ENCODE results near the gene PSMD10. TPM values are rescaled to one million over a fixed set of nuclear protein-coding genes. Genes with fewer than 3 reads are reported as not detected.

PSMD10 gene
- total RNA-seq, 2 experiments from 2014 or later = 29.8 to 43.9 TPM

DNA sequence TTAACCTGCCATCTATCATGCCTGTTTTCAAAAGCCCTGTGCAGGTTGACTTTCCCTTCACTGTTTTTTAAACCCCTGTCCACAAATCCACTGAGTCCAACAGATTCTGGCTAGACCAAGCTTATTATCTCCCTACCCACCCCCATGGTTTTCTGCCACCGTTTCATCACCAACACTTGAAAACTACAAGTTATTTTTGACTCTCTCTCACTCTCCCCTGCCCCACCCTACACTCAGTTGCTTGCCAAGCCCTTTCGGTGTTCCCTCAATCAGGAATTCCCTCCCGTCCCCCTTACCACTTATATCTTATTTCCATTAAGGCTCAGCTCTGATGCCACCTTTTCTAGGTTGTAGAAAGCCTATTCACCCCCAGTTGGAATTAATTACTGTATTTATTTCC lies 29.9 kb upstream of the PSMD10 start:
- no peak overlapping the region for H3K4me2 ChIP-seq (ENCODE audit: low read length)
- CTCF ChIA-PET (ENCODE audit: unreplicated experiment) = no interaction called here

DNA sequence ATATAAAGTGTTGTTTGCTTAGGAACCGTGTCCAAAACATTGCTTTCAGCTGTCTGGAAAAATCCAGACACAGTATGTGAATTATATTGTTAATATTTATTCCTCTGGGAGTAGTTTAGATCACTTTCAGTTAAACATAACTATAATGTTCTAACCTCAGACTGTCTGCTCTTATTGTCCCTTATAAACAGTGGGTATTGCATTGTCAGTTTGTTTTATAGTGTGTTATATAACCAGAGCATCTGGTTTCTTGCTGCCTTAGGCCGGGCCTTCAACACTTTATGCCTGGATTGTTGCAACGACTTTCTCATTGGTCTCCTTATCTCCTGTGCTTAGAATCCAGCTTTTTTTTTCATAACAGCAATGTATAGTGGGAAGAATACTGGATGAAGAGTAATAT lies 26.6 kb upstream of the PSMD10 start:
- Histone ChIP-seq H3K9me3 (ENCODE audit: low read length) (no peaks in the 10 kb centered on the region), H3K4me3 (ENCODE audit: low read depth, low read length, poor library complexity, severe bottlenecking) (no peak overlapping the region), H3K79me2 (ENCODE audit: insufficient read depth, low read depth, low read length) (no peaks in the 10 kb centered on the region), H3K36me3 (ENCODE audit: insufficient read depth, low read length) (no peaks in the 10 kb centered on the region), H3K4me2 (ENCODE audit: low read length) (no peak overlapping the region), H3K27ac (ENCODE audit: low read depth, low read length, poor library complexity, severe bottlenecking) (no peak overlapping the region), H4K20me1 (ENCODE audit: insufficient read depth, low read length) (no peaks in the 10 kb centered on the region), H2AFZ (ENCODE audit: low read length) (no peak overlapping the region), H3K4me1 (ENCODE audit: insufficient read depth, low read length, poor library complexity, severe bottlenecking) (no peaks in the 10 kb centered on the region), H3K9me2 (ENCODE audit: insufficient read depth, low read length) (no peaks in the 10 kb centered on the region)
- intact Hi-C loops (cut with micrococcal nuclease; ENCODE audit: unreplicated experiment) = no loop called here
- ChIA-PET POLR2A (no interaction called here), CTCF (ENCODE audit: unreplicated experiment) (no interaction called here)
- TF ChIP-seq, protein P1, sequence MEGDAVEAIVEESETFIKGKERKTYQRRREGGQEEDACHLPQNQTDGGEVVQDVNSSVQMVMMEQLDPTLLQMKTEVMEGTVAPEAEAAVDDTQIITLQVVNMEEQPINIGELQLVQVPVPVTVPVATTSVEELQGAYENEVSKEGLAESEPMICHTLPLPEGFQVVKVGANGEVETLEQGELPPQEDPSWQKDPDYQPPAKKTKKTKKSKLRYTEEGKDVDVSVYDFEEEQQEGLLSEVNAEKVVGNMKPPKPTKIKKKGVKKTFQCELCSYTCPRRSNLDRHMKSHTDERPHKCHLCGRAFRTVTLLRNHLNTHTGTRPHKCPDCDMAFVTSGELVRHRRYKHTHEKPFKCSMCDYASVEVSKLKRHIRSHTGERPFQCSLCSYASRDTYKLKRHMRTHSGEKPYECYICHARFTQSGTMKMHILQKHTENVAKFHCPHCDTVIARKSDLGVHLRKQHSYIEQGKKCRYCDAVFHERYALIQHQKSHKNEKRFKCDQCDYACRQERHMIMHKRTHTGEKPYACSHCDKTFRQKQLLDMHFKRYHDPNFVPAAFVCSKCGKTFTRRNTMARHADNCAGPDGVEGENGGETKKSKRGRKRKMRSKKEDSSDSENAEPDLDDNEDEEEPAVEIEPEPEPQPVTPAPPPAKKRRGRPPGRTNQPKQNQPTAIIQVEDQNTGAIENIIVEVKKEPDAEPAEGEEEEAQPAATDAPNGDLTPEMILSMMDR (conservative IDR thresholded peaks at IDR 0.05; ENCODE audit: low read length) = no peak
- TF ChIP-seq EZH2phosphoT487 (IDR thresholded peaks at IDR 0.05; ENCODE audit: borderline replicate concordance, low read depth, low read length) = no peak
- DNase-seq (ENCODE audit: low spot score) = no peak
- no TSS peak for BruUV-seq (replicated peaks)

More for the DNA sequence above, 29.9 kb upstream of the PSMD10 start:
- POLR2A ChIA-PET = interaction anchor here (1.2 kb wide), 1 partner anchor 11 kb away, joined by 3 read pairs; no protein-coding TSS in a partner anchor
- Histone ChIP-seq H3K36me3 (ENCODE audit: insufficient read depth, low read length) (no peaks in the 10 kb centered on the region), H2AFZ (ENCODE audit: low read length) (no peak overlapping the region), H3K4me1 (ENCODE audit: insufficient read depth, low read length, poor library complexity, severe bottlenecking) (no peaks in the 10 kb centered on the region), H3K9me3 (ENCODE audit: low read length) (no peaks in the 10 kb centered on the region), H4K20me1 (ENCODE audit: insufficient read depth, low read length) (no peaks in the 10 kb centered on the region), H3K79me2 (ENCODE audit: insufficient read depth, low read depth, low read length) (no peaks in the 10 kb centered on the region), H3K4me3 (ENCODE audit: low read depth, low read length, poor library complexity, severe bottlenecking) (no peak overlapping the region), H3K27ac (ENCODE audit: low read depth, low read length, poor library complexity, severe bottlenecking) (no peak overlapping the region), H3K9me2 (ENCODE audit: insufficient read depth, low read length) (no peaks in the 10 kb centered on the region)
- no TSS peak for BruUV-seq (replicated peaks)
- TF ChIP-seq, protein P1 (conservative IDR thresholded peaks at IDR 0.05; ENCODE audit: low read length) = no peak
- TF ChIP-seq EZH2phosphoT487 (IDR thresholded peaks at IDR 0.05; ENCODE audit: borderline replicate concordance, low read depth, low read length) = no peak
- DNase-seq (ENCODE audit: low spot score) = no peak
- intact Hi-C loops (cut with micrococcal nuclease; ENCODE audit: unreplicated experiment) = no loop called here

DNA sequence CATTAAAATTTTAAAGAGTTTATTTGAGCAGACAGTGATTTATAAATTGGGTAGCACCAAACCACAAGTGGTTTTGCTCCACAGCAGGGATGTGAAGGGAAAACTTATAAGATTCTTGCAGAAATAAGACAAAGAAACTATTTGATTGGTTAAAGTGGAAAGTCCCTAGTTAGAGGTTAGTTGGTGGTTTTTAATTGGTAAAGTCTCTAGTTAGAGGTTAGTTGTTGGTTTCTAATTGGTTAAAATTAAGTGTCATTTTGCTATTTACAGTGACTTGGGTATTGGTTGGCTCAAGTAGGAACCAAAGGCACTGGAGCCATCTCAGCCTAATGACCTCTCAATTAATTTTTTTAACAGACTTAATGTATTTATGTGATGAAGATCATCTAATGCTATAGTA lies 23.2 kb upstream of the PSMD10 start:
- ChIA-PET CTCF (ENCODE audit: unreplicated experiment) (no interaction called here), POLR2A (no interaction called here)
- Histone ChIP-seq H4K20me1 (ENCODE audit: insufficient read depth, low read length) (no peaks in the 10 kb centered on the region), H3K9me3 (ENCODE audit: low read length) (no peaks in the 10 kb centered on the region), H3K79me2 (ENCODE audit: insufficient read depth, low read depth, low read length) (no peaks in the 10 kb centered on the region), H3K4me2 (ENCODE audit: low read length) (no peak overlapping the region), H3K36me3 (ENCODE audit: insufficient read depth, low read length) (no peaks in the 10 kb centered on the region), H3K27ac (ENCODE audit: low read depth, low read length, poor library complexity, severe bottlenecking) (no peak overlapping the region), H3K4me1 (ENCODE audit: insufficient read depth, low read length, poor library complexity, severe bottlenecking) (no peaks in the 10 kb centered on the region), H2AFZ (ENCODE audit: low read length) (no peak overlapping the region), H3K9me2 (ENCODE audit: insufficient read depth, low read length) (no peaks in the 10 kb centered on the region), H3K4me3 (ENCODE audit: low read depth, low read length, poor library complexity, severe bottlenecking) (no peak overlapping the region)
- no peak for DNase-seq (ENCODE audit: low spot score)
- intact Hi-C loops (cut with micrococcal nuclease; ENCODE audit: unreplicated experiment) = no loop called here
- TF ChIP-seq, protein P1 (conservative IDR thresholded peaks at IDR 0.05; ENCODE audit: low read length) = no peak
- no peak for TF ChIP-seq EZH2phosphoT487 (IDR thresholded peaks at IDR 0.05; ENCODE audit: borderline replicate concordance, low read depth, low read length)
- no TSS peak for BruUV-seq (replicated peaks)
